Esophagus squamous epithelium (tissue), 5 donors: ENCODE data around the gene PCDHA4. TPM values are rescaled to one million over a fixed set of nuclear protein-coding genes. Genes with fewer than 3 reads are reported as not detected.
A peak's percentile ranks its signal among the peaks of the same experiment; 100 is the strongest.

Experiments used
- DNase-seq: peaks from one replicate; lab custom pipeline; 2025; lab: John Stamatoyannopoulos, UW
- H3K27ac ChIP-seq, 4 donors: fragments of 200-600 bp; sonication (generic); one replicate each; pipeline ENCODE4 v1.5.1; 2016 to 2019; ENCODE audit warnings: mild to moderate bottlenecking in 1 of 4
- H3K27me3 ChIP-seq, 4 donors: fragments of 200-600 bp; sonication (generic); 1 replicate in 3 of 4; 2 replicates in 1 of 4; pipeline versions ENCODE4 v1.5.1 to v1.6.0; 2017 to 2021; ENCODE audit warnings: antibody characterized with exemption in 1 of 4
- H3K36me3 ChIP-seq, 3 donors: fragments of 200-600 bp; sonication (generic); one replicate each; pipeline ENCODE4 v1.5.1; 2016 to 2019
- H3K4me1 ChIP-seq, 3 donors: fragments of 200-600 bp; sonication (generic); one replicate each; pipeline ENCODE4 v1.5.1; 2017 to 2019
- H3K4me3 ChIP-seq, 4 donors: fragments of 200-600 bp; sonication (generic); 1 replicate in 3 of 4; 2 replicates in 1 of 4; pipeline ENCODE4 v1.5.1; 2016 to 2019; ENCODE audit warnings: mild to moderate bottlenecking in 2 of 4, moderate library complexity in 1 of 4
- H3K9me3 ChIP-seq, 3 donors: fragments of 200-600 bp; sonication (generic); one replicate each; pipeline ENCODE4 v1.5.1; 2016 to 2019
- POLR2A ChIP-seq, 4 donors: fragments of 450-650 bp; IDR thresholded peaks; one replicate each; pipeline ENCODE4 v1.6.1; 2017; ENCODE audit warnings: antibody characterized with exemption in 4 of 4, mild to moderate bottlenecking in 4 of 4, moderate library complexity in 3 of 4
- WGBS, 2 donors: methylation state at CpG; one replicate each; pipeline ENCODE4 v1.1.5; 2018; 5-methylcytosine and 5-hydroxymethylcytosine counted together
- intact Hi-C: fragments of 100-400 bp; cut with DNase I; formaldehyde crosslinking; loops from one replicate; pipeline ENCODE4 v1.15.0; 2022
- total RNA-seq, 4 donors: library from RNA; depleted of rRNA; stranded (reverse); fragments of >200 nt; gene quantifications; one replicate each; pipeline ENCODE4 v1.1.0, GENCODE V29; 2016
- TF ChIP-seq, protein P1 (sequence below), 6 experiments: fragments of 450-650 bp in 4 of 6; fragments of 200-600 bp in 2 of 6; sonication (generic) in 2 of 6; IDR thresholded peaks; one replicate each; pipeline ENCODE4 v1.5.1; 2016 to 2019; ENCODE audit warnings: antibody characterized with exemption in 6 of 6, mild to moderate bottlenecking in 4 of 6, moderate library complexity in 4 of 6
- donor health status: DM: yes; HTN: yes; CAD: no.

Gene PCDHA4
- total RNA-seq: under 1 TPM; 0.18 to 0.38 (median 0.27) TPM

DNA sequence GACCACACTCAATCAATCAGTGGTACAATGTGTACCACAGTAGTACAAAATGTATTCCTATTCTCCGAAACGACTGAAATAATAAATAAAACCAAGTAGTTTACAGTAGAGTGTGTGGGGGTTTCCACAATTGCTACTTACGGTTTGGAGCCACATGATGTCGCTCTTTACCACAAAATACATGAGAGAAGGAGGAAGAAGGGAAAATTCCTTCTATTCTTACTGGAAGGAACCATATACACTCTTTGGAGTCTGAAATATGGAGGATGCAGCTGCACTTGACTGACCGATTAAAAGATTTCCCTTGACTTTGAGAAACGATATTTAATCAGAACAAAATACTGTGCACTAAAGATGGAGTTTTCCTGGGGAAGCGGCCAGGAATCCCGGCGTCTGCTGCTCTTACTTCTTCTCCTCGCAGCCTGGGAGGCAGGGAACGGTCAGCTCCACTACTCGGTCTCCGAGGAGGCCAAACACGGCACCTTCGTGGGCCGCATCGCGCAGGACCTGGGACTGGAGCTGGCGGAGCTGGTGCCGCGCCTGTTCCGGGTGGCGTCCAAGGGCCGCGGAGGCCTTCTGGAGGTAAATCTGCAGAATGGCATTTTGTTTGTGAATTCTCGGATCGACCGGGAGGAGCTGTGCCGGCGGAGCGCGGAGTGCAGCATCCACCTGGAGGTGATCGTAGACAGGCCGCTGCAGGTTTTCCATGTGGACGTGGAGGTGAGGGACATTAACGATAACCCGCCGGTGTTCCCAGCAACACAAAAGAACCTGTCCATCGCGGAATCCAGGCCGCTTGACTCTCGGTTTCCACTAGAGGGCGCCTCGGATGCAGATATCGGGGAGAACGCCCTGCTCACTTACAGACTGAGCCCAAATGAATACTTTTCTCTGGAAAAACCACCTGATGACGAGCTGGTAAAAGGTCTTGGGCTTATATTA, at the start of gene PCDHA4:
PCDHA4 (plus strand) TSS at position 235 of the 942 bp plus-strand sequence.
- WGBS, 2 donors: 24 to 38% methylated on average over 9 to 38 of the region's 47 CpGs
- Histone ChIP-seq H3K36me3 (no peaks in the 10 kb centered on the region), H3K4me3 (peak within 1 kb of the TSS in 3 of 4 donors; percentile 35 to 54 (median 35)), H3K27me3 (peaks cover 0 to 22% (median 0%) of the 10 kb centered on the region in 4 donors), H3K9me3 (peaks cover 0 to 47% (median 23%) of the 10 kb centered on the region in 3 donors), H3K4me1 (no peaks in the 10 kb centered on the region), H3K27ac (peak within 1 kb of the TSS in 1 of 4 donors; percentile 34)
- DNase-seq: no peak
- intact Hi-C loops: no loop called here
- no peak for TF ChIP-seq POLR2A (IDR thresholded peaks at IDR 0.05)
- TF ChIP-seq, protein P1, sequence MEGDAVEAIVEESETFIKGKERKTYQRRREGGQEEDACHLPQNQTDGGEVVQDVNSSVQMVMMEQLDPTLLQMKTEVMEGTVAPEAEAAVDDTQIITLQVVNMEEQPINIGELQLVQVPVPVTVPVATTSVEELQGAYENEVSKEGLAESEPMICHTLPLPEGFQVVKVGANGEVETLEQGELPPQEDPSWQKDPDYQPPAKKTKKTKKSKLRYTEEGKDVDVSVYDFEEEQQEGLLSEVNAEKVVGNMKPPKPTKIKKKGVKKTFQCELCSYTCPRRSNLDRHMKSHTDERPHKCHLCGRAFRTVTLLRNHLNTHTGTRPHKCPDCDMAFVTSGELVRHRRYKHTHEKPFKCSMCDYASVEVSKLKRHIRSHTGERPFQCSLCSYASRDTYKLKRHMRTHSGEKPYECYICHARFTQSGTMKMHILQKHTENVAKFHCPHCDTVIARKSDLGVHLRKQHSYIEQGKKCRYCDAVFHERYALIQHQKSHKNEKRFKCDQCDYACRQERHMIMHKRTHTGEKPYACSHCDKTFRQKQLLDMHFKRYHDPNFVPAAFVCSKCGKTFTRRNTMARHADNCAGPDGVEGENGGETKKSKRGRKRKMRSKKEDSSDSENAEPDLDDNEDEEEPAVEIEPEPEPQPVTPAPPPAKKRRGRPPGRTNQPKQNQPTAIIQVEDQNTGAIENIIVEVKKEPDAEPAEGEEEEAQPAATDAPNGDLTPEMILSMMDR (IDR thresholded peaks at IDR 0.05): peak in 2 of 6 experiments; percentile 17 to 29

DNA sequence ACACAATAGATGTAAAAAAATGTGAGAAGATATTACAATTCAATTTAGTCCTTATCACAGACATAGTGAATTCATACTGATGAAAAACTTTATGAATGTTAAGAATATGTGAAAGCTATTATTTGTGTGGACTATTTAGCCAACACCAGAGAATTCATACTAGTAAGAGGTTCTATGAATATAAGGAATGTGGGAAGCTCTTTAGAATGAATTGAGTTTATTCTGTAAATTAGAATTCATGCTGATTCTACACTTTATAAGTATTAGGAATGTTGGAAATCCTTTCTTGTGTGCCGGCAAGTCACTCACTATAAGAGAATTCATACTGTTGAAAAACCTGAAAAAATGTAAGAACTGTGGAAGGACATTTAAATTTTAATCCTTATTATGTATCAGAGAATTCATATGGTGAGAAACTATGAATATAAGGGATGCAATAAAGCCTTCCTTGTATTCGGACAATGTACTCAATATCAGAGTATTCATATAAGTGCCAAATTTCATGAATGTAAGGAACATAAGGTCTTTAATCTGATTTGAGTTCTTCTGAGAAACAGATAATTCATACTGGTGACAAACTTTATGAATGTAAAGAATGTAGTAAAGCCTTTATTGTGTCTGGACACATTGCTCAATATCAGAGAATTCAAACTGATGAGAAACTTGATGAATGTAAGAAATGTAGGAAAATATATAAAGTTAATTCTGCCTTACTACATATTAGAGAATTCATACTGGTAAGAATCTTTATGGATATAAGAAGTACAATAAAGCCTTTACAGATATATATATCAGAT, 42.5 kb upstream of the PCDHA4 start:
- intact Hi-C loops: no loop called here
- Histone ChIP-seq H3K27me3 (no peaks in the 10 kb centered on the region), H3K4me3 (no peak overlapping the region), H3K9me3 (peaks cover 0 to 97% (median 82%) of the 10 kb centered on the region in 3 donors), H3K36me3 (no peaks in the 10 kb centered on the region), H3K4me1 (no peaks in the 10 kb centered on the region), H3K27ac (no peak overlapping the region)
- WGBS, 2 donors: 79 to 86% methylated on average over 2 of the region's 2 CpGs
- DNase-seq: no peak
- TF ChIP-seq POLR2A (IDR thresholded peaks at IDR 0.05): no peak
- TF ChIP-seq, protein P1 (IDR thresholded peaks at IDR 0.05): no peak

DNA sequence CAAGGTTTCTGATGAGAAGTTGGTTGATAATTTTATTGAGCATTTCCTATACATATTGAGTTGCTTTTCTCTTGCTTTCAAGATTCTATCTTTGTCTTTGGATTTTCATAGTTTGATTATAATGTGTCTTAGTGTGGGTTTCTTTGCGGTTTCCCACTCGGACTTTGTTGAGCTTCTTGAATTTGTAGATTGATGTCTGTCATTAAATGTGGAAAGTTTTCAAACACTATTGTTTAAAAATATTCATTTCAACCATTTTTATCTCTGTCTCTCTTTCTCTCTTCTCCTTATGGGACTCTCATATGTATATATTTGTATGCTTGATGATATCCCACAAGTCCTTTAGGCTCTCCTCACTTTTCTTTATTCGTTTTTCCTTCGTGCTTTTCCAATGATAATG, 39.4 kb upstream of the PCDHA4 start:
- Histone ChIP-seq H3K36me3 (no peaks in the 10 kb centered on the region), H3K4me1 (no peaks in the 10 kb centered on the region), H3K4me3 (no peak overlapping the region), H3K9me3 (peaks cover 0 to 87% (median 74%) of the 10 kb centered on the region in 3 donors), H3K27me3 (no peaks in the 10 kb centered on the region), H3K27ac (no peak overlapping the region)
- no peak for TF ChIP-seq POLR2A (IDR thresholded peaks at IDR 0.05)
- TF ChIP-seq, protein P1 (IDR thresholded peaks at IDR 0.05): no peak
- DNase-seq: no peak
- WGBS, 2 donors: 71 to 80% methylated on average over 4 of the region's 4 CpGs
- intact Hi-C loops: no loop called here

DNA sequence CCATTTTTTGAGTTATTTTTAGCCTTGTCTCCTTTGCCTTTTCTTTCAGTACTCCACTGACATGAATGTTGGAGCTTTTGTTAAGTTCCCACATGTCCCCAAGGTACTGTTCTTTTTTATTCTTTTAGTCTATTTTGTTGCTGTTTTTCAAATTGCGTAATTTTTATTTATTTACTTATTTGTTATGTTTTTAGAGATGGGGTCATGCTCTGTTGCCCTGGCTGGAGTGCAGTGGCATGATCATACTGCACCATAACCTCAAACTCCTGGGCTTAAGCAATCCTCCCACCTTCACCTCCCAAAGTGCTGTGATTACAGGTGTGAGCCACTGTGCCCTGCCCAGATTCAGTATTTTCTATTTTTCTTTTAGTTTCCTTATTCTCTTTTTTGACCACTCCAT, 26.4 kb upstream of the PCDHA4 start:
- Histone ChIP-seq H3K27ac (no peak overlapping the region), H3K27me3 (peaks cover 0 to 3% (median 0%) of the 10 kb centered on the region in 4 donors), H3K9me3 (peaks cover 0 to 74% (median 35%) of the 10 kb centered on the region in 3 donors), H3K4me1 (no peaks in the 10 kb centered on the region), H3K36me3 (no peaks in the 10 kb centered on the region), H3K4me3 (no peak overlapping the region)
- DNase-seq: no peak
- 72 to 84% methylated on average over 1 of the region's 1 CpG for WGBS, 2 donors
- TF ChIP-seq, protein P1 (IDR thresholded peaks at IDR 0.05): no peak
- no peak for TF ChIP-seq POLR2A (IDR thresholded peaks at IDR 0.05)
- intact Hi-C loops: no loop called here
